Measurements from ENCODE around the gene RPS6KA4. TPM values are rescaled to one million over a fixed set of nuclear protein-coding genes. Genes with fewer than 3 reads are reported as not detected.

RPS6KA4 gene
- total RNA-seq, 2 experiments from 2014 or later: 13.4 to 16.7 TPM

DNA sequence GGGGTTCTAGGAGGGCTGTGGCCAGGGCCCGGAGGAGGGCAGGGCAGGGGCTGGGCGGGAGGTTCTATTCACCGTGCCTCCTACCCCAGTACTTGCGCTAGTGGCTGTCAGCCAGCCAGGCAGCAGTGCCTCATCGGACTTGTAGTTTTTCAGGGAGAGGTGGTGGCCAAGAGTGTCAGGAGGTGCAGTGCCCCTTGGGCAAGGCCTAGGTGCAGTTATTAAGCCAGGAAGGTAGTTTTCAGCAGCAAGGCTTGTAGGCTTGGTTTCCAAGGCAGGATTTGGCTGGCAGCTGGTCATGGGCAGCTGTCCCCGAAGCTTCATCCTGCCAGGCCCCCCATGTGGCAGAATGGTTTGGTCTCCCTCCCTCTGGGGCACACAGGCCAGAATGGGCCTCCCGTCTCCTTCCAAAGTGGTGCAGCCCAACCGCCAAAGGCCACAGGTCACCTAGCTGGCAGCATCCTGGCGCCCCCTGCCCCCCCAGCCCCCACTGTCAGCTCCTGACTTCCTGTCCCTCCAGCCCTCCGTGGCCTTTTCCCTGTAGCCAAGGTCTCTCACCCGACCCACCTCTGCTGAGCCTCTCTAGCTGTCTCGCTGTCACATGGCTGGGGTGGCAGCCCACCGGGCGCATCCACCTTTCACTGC is 10.5 kb upstream of the RPS6KA4 start:
- Histone ChIP-seq H3K4me2 (ENCODE audit: low read length) (no peak overlapping the region), H3K9me2 (ENCODE audit: insufficient read depth, low read length) (no peaks in the 10 kb centered on the region), H3K4me3 (ENCODE audit: low read depth, low read length, poor library complexity, severe bottlenecking) (no peak overlapping the region), H3K27ac (ENCODE audit: low read depth, low read length, poor library complexity, severe bottlenecking) (no peak overlapping the region), H3K4me1 (ENCODE audit: insufficient read depth, low read length, poor library complexity, severe bottlenecking) (no peaks in the 10 kb centered on the region), H3K79me2 (ENCODE audit: insufficient read depth, low read depth, low read length) (no peaks in the 10 kb centered on the region), H2AFZ (ENCODE audit: low read length) (no peak overlapping the region), H3K9me3 (ENCODE audit: low read length) (no peaks in the 10 kb centered on the region), H4K20me1 (ENCODE audit: insufficient read depth, low read length) (no peaks in the 10 kb centered on the region), H3K36me3 (ENCODE audit: insufficient read depth, low read length) (peaks cover 26% of the 10 kb centered on the region)
- intact Hi-C loops (cut with micrococcal nuclease; ENCODE audit: unreplicated experiment): no loop called here
- no TSS peak for BruUV-seq (replicated peaks)
- DNase-seq (ENCODE audit: low spot score): peak; percentile 22
- POLR2A ChIA-PET: interaction anchor here (1.1 kb wide), 1 partner anchor 30 kb away, joined by 3 read pairs; the partner anchor contains the start of gene PRDX5
- TF ChIP-seq, protein P1, sequence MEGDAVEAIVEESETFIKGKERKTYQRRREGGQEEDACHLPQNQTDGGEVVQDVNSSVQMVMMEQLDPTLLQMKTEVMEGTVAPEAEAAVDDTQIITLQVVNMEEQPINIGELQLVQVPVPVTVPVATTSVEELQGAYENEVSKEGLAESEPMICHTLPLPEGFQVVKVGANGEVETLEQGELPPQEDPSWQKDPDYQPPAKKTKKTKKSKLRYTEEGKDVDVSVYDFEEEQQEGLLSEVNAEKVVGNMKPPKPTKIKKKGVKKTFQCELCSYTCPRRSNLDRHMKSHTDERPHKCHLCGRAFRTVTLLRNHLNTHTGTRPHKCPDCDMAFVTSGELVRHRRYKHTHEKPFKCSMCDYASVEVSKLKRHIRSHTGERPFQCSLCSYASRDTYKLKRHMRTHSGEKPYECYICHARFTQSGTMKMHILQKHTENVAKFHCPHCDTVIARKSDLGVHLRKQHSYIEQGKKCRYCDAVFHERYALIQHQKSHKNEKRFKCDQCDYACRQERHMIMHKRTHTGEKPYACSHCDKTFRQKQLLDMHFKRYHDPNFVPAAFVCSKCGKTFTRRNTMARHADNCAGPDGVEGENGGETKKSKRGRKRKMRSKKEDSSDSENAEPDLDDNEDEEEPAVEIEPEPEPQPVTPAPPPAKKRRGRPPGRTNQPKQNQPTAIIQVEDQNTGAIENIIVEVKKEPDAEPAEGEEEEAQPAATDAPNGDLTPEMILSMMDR (conservative IDR thresholded peaks at IDR 0.05; ENCODE audit: low read length): no peak
- TF ChIP-seq EZH2phosphoT487 (IDR thresholded peaks at IDR 0.05; ENCODE audit: borderline replicate concordance, low read depth, low read length): no peak
- CTCF ChIA-PET (ENCODE audit: unreplicated experiment): interaction anchor here (1.1 kb wide), 1 partner anchor 31 kb away, joined by 4 read pairs; the partner anchor contains the start of genes PRDX5 and TRMT112

DNA sequence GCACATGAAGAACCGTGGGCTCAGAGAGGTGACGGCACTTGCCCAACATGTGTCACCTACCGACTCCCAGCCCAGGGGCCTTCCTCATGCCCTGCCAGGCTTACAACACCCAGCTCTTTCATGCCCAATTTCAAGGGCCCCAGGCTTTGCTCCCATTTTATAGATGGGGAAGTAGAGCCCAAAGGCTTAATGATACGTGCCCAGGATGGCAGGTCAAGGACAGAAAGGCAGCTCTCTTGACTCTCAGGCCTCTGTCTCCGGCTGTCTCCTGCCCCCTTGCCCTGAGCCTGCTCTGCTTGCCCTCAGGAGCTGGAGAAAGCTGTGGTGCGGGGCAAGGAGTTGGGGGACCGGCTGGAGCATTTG is 10.0 kb upstream of the RPS6KA4 start:
- Histone ChIP-seq H3K4me1 (ENCODE audit: insufficient read depth, low read length, poor library complexity, severe bottlenecking) (peaks cover under 1% of the 10 kb centered on the region), H3K27ac (ENCODE audit: low read depth, low read length, poor library complexity, severe bottlenecking) (no peak overlapping the region), H3K9me3 (ENCODE audit: low read length) (no peaks in the 10 kb centered on the region), H2AFZ (ENCODE audit: low read length) (no peak overlapping the region), H4K20me1 (ENCODE audit: insufficient read depth, low read length) (no peaks in the 10 kb centered on the region), H3K9me2 (ENCODE audit: insufficient read depth, low read length) (no peaks in the 10 kb centered on the region), H3K4me2 (ENCODE audit: low read length) (no peak overlapping the region), H3K36me3 (ENCODE audit: insufficient read depth, low read length) (peaks cover 24% of the 10 kb centered on the region), H3K79me2 (ENCODE audit: insufficient read depth, low read depth, low read length) (no peaks in the 10 kb centered on the region), H3K4me3 (ENCODE audit: low read depth, low read length, poor library complexity, severe bottlenecking) (no peak overlapping the region)
- BruUV-seq (replicated peaks): no TSS peak
- TF ChIP-seq, protein P1 (conservative IDR thresholded peaks at IDR 0.05; ENCODE audit: low read length): no peak
- TF ChIP-seq EZH2phosphoT487 (IDR thresholded peaks at IDR 0.05; ENCODE audit: borderline replicate concordance, low read depth, low read length): no peak
- ChIA-PET CTCF (ENCODE audit: unreplicated experiment) (interaction anchor here (1.1 kb wide), 1 partner anchor 32 kb away, joined by 4 read pairs; the partner anchor contains the start of genes PRDX5 and TRMT112), POLR2A (interaction anchor here (1.1 kb wide), 1 partner anchor 31 kb away, joined by 3 read pairs; the partner anchor contains the start of gene PRDX5)
- no peak for DNase-seq (ENCODE audit: low spot score)
- intact Hi-C loops (cut with micrococcal nuclease; ENCODE audit: unreplicated experiment): no loop called here

DNA sequence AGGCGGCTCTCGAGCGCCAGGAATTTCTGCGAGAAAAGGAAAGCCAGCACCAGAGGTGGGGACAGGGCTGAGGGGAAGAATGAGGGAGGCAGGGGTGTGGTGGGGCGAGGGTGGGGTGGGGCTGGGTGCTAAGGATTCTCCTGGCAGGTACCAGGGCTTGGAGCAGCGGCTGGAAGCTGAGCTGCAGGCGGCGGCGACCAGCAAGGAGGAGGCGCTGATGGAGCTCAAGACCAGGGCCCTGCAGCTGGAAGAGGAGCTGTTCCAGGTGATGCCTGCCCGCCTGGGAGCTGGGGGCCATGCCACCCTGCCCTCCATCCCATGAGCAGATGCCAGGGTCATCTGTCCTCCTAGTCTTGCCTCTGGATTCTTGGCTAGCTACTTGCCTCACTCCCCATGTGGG is 9.6 kb upstream of the RPS6KA4 start:
- Histone ChIP-seq H4K20me1 (ENCODE audit: insufficient read depth, low read length) (no peaks in the 10 kb centered on the region), H2AFZ (ENCODE audit: low read length) (no peak overlapping the region), H3K79me2 (ENCODE audit: insufficient read depth, low read depth, low read length) (no peaks in the 10 kb centered on the region), H3K9me3 (ENCODE audit: low read length) (no peaks in the 10 kb centered on the region), H3K36me3 (ENCODE audit: insufficient read depth, low read length) (peaks cover 20% of the 10 kb centered on the region), H3K9me2 (ENCODE audit: insufficient read depth, low read length) (no peaks in the 10 kb centered on the region), H3K27ac (ENCODE audit: low read depth, low read length, poor library complexity, severe bottlenecking) (no peak overlapping the region), H3K4me2 (ENCODE audit: low read length) (no peak overlapping the region), H3K4me1 (ENCODE audit: insufficient read depth, low read length, poor library complexity, severe bottlenecking) (peaks cover 4% of the 10 kb centered on the region), H3K4me3 (ENCODE audit: low read depth, low read length, poor library complexity, severe bottlenecking) (no peak overlapping the region)
- no TSS peak for BruUV-seq (replicated peaks)
- TF ChIP-seq EZH2phosphoT487 (IDR thresholded peaks at IDR 0.05; ENCODE audit: borderline replicate concordance, low read depth, low read length): no peak
- TF ChIP-seq, protein P1 (conservative IDR thresholded peaks at IDR 0.05; ENCODE audit: low read length): no peak
- CTCF ChIA-PET (ENCODE audit: unreplicated experiment): interaction anchor here (1.1 kb wide), 1 partner anchor 32 kb away, joined by 4 read pairs; the partner anchor contains the start of genes PRDX5 and TRMT112
- DNase-seq (ENCODE audit: low spot score): no peak
- intact Hi-C loops (cut with micrococcal nuclease; ENCODE audit: unreplicated experiment): no loop called here
- POLR2A ChIA-PET: interaction anchor here (0.6 to 1.1 kb wide), 2 partner anchors 31 to 37 kb away, joined by 3 read pairs; partner anchors contain the start of gene PRDX5

Data from OCI-LY7 (cell line).